Esophagus muscularis mucosa (tissue), 4 donors: ENCODE data around the gene ANKMY2. TPM values are rescaled to one million over a fixed set of nuclear protein-coding genes. Genes with fewer than 3 reads are reported as not detected.

Experiments used
- DNase-seq: peaks from one replicate; pipeline ENCODE4 v3.0.0-alpha.2; 2017; ENCODE audit errors: extremely low spot score
- H3K27ac ChIP-seq, 4 donors: fragments of 200-600 bp; sonication (generic); replicated peaks in 1 of 4; 1 replicate in 3 of 4; 2 replicates in 1 of 4; pipeline ENCODE4 v1.5.1; 2016 to 2019; ENCODE audit warnings: mild to moderate bottlenecking in 1 of 4
- H3K27me3 ChIP-seq, 4 donors: fragments of 200-600 bp; sonication (generic); one replicate each; pipeline versions ENCODE4 v1.5.1 to v1.6.0; 2016 to 2019
- H3K36me3 ChIP-seq, 4 donors: fragments of 200-600 bp; sonication (generic); one replicate each; pipeline ENCODE4 v1.5.1; 2016 to 2019
- H3K4me1 ChIP-seq, 4 donors: fragments of 200-600 bp; sonication (generic); one replicate each; pipeline ENCODE4 v1.5.1; 2016 to 2019
- H3K4me3 ChIP-seq, 4 donors: fragments of 200-600 bp; sonication (generic); 1 replicate in 2 of 4; 2 replicates in 2 of 4; pipeline ENCODE4 v1.5.1; 2016 to 2019; ENCODE audit warnings: mild to moderate bottlenecking in 4 of 4, moderate library complexity in 1 of 4
- H3K9me3 ChIP-seq, 4 donors: fragments of 200-600 bp; sonication (generic); 1 replicate in 3 of 4; 2 replicates in 1 of 4; pipeline ENCODE4 v1.5.1; 2016 to 2019
- EP300 ChIP-seq: sonication (generic); formaldehyde crosslinking; IDR thresholded peaks from one replicate; pipeline ENCODE4 v1.6.1; 2017; ENCODE audit warnings: antibody characterized with exemption
- POLR2A ChIP-seq: fragments of 450-650 bp; IDR thresholded peaks from one replicate; pipeline ENCODE4 v1.6.1; 2017; ENCODE audit warnings: antibody characterized with exemption, moderate library complexity, mild to moderate bottlenecking, low read depth
- POLR2AphosphoS5 ChIP-seq, 2 donors: sonication (generic); formaldehyde crosslinking; IDR thresholded peaks; one replicate each; pipeline ENCODE4 v1.6.1; 2017; ENCODE audit warnings: antibody characterized with exemption in 2 of 2
- WGBS: methylation state at CpG from one replicate; pipeline ENCODE4 v1.1.5; 2018; 5-methylcytosine and 5-hydroxymethylcytosine counted together
- intact Hi-C: fragments of 100-400 bp; cut with DNase I; formaldehyde crosslinking; loops from one replicate; pipeline ENCODE4 v1.15.1; 2023
- total RNA-seq, 4 donors: library from RNA; depleted of rRNA; stranded (reverse); fragments of >200 nt; gene quantifications; one replicate each; pipeline versions ENCODE4 v1.1.0 to v1.2.1, GENCODE V29; 2016
- TF ChIP-seq, protein P1 (sequence below), 3 experiments: fragments of 200-600 bp in 2 of 3; fragments of 450-650 bp in 1 of 3; sonication (generic) in 2 of 3; IDR thresholded peaks; one replicate each; pipeline ENCODE4 v1.5.1; 2017 to 2019; ENCODE audit warnings: antibody characterized with exemption in 3 of 3, mild to moderate bottlenecking in 2 of 3, moderate library complexity in 1 of 3

ANKMY2 gene
- total RNA-seq, 4 donors from 2014 or later: 12.4 to 24.9 (median 17.6) TPM

DNA sequence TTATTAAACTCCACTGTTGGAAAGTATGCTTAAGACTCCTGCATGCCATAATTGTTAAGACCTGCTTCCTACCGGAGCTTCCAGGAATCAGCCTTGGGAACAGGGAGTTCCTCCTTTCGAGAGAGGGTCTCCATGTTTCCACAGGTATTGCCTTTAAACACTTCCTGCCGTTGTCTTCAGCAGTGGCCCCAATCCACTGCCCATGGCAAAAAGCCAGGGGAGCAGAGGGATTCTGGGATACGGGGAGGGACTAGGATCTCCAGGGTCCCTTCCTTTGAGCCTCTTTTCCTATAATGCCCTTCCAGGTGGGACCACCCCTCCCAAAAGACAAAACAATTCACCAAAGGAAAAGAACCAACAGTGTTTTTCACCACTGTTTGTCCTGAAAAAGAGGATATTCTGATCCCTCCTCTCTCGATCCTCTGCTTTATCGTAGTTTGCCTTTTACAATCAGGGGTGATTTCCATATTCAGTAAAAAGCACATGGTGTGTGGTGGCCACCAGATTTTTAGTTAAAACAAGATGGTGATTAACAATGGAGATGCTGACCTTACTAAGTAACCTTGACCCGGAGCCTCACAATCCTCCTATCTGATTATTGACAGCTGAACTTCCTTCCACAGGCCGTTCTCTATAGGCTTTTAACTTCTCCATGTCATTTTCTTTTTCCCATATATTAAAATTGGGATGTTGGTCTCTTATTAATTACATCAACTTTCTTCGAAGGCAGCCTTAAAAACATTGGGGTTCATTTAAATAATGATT lies 82.9 kb downstream of the ANKMY2 start:
- Histone ChIP-seq H3K4me3 (peak overlapping the region in 2 of 4 donors; percentile 4), H3K36me3 (no peaks in the 10 kb centered on the region), H3K27ac (no peak overlapping the region), H3K27me3 (no peaks in the 10 kb centered on the region), H3K9me3 (no peaks in the 10 kb centered on the region), H3K4me1 (peaks cover 0 to 9% (median 0%) of the 10 kb centered on the region in 4 donors)
- no peak for DNase-seq
- TF ChIP-seq EP300 (no peak), POLR2A (no peak), POLR2AphosphoS5 (IDR thresholded peaks at IDR 0.05) (no peak)
- TF ChIP-seq, protein P1, sequence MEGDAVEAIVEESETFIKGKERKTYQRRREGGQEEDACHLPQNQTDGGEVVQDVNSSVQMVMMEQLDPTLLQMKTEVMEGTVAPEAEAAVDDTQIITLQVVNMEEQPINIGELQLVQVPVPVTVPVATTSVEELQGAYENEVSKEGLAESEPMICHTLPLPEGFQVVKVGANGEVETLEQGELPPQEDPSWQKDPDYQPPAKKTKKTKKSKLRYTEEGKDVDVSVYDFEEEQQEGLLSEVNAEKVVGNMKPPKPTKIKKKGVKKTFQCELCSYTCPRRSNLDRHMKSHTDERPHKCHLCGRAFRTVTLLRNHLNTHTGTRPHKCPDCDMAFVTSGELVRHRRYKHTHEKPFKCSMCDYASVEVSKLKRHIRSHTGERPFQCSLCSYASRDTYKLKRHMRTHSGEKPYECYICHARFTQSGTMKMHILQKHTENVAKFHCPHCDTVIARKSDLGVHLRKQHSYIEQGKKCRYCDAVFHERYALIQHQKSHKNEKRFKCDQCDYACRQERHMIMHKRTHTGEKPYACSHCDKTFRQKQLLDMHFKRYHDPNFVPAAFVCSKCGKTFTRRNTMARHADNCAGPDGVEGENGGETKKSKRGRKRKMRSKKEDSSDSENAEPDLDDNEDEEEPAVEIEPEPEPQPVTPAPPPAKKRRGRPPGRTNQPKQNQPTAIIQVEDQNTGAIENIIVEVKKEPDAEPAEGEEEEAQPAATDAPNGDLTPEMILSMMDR (IDR thresholded peaks at IDR 0.05): no peak
- intact Hi-C loops: loop anchor here (10.0 kb wide), 1 partner anchor 128 kb away; no protein-coding TSS in a partner anchor
- 90% methylated on average over 9 of the region's 9 CpGs for WGBS

DNA sequence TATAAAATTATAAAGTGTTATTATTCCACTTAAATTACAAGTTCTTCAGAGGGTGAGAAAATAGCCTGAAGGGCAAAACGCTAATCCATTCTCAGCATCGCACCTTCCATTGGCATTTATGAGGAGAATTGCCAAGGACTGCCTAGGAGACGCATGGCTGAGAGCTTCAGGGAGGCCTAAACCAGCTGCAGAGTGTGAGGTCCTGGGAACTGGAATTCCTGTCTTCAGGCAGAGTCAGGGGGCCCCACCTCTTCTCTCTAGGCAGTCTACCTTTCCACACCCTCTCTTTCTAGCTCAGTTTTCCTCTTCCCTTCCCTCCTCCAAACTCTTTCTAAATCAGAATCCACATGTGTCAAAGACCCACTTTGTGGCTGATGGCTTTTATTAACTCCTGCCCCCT lies 83.6 kb downstream of the ANKMY2 start:
- H3K4me1 ChIP-seq: peaks cover 0 to 9% (median 0%) of the 10 kb centered on the region in 4 donors
- H3K27ac ChIP-seq: no peak overlapping the region
- no peaks in the 10 kb centered on the region for H3K36me3 ChIP-seq
- no peak for DNase-seq
- no peak for TF ChIP-seq POLR2A
- no peak for TF ChIP-seq POLR2AphosphoS5 (IDR thresholded peaks at IDR 0.05)
- TF ChIP-seq EP300: no peak
- TF ChIP-seq, protein P1 (IDR thresholded peaks at IDR 0.05): no peak
- no peaks in the 10 kb centered on the region for H3K9me3 ChIP-seq
- 92% methylated on average over 3 of the region's 3 CpGs for WGBS
- intact Hi-C loops: loop anchor here (10.0 kb wide), 1 partner anchor 127 kb away; no protein-coding TSS in a partner anchor
- H3K27me3 ChIP-seq: no peaks in the 10 kb centered on the region
- no peak overlapping the region for H3K4me3 ChIP-seq

DNA sequence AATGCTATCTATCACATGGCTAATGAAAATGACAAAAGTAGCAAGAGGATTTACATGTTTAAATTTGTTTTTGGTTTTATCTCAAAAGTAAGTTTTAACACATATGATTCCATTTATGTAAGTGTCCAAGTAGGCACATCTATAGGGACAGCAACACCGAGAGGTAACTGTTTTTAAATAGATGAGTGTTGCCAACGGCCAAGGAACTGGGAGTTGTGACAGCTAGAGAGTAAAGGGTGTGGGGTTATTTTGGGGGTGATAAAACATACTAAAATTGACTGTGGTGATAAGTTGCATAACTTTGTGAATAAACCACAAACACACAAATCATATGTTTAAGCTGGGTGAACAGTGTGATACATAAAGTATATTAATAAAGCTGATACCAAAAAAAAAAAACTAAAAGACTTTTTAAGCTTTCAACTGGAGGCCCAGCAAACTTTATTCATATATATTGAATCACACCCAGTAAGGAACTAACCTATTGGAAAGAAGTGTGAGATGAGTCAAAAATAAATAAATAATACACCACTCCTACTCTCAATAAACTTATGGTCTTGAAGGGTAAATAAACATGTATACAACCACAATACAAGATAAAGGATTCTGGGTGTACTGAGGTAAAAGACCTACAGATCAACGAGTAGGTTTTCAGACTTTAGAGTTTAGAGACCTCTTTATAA lies 85.9 kb downstream of the ANKMY2 start:
- intact Hi-C loops: loop anchor here (10.0 kb wide), 1 partner anchor 125 kb away; no protein-coding TSS in a partner anchor
- H3K4me3 ChIP-seq: no peak overlapping the region
- 83% methylated on average over 3 of the region's 3 CpGs for WGBS
- H3K27ac ChIP-seq: no peak overlapping the region
- H3K4me1 ChIP-seq: peaks cover 0 to 5% (median 0%) of the 10 kb centered on the region in 4 donors
- H3K36me3 ChIP-seq: no peaks in the 10 kb centered on the region
- no peak for DNase-seq
- no peaks in the 10 kb centered on the region for H3K27me3 ChIP-seq
- H3K9me3 ChIP-seq: no peaks in the 10 kb centered on the region
- TF ChIP-seq POLR2AphosphoS5 (IDR thresholded peaks at IDR 0.05): no peak
- no peak for TF ChIP-seq POLR2A
- TF ChIP-seq EP300: no peak
- TF ChIP-seq, protein P1 (IDR thresholded peaks at IDR 0.05): no peak

DNA sequence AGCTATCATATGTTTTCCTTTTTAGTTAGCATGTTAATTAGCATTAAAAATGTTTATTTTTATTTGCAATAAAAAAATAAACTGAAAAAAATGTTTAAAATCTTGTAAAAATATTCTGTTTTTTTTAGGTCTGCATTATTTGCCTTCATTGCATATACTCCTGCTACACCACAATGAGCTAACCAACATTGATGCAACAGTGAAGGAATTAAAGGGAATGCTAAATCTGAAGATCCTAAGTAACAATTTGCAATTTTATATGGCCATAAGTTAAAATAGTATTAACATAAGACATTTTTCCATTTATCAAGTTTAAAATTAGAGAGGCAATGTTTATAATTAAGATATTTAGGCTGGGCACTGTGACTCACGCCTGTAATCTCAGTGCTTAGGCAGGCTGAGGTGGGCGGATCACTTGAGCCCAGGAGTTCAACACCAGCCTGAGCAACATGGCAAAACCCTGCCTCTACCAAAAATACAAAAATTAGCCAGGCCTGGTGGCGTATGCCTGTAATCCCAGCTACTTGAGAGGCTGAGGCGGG lies 86.7 kb downstream of the ANKMY2 start:
- TF ChIP-seq, protein P1 (IDR thresholded peaks at IDR 0.05): no peak
- Histone ChIP-seq H3K27me3 (no peaks in the 10 kb centered on the region), H3K27ac (no peak overlapping the region), H3K4me1 (peaks cover 0 to 5% (median 0%) of the 10 kb centered on the region in 4 donors), H3K36me3 (no peaks in the 10 kb centered on the region), H3K4me3 (no peak overlapping the region), H3K9me3 (no peaks in the 10 kb centered on the region)
- DNase-seq: no peak
- 97% methylated on average over 4 of the region's 4 CpGs for WGBS
- intact Hi-C loops: no loop called here
